AG20443 (cell line): ENCODE measurements around the gene YTHDF1.

Source experiments
- DNase-seq: peaks from one replicate; pipeline ENCODE4 v3.0.0; 2012; ENCODE audit warnings: low spot score, mixed read lengths

YTHDF1 gene

DNA sequence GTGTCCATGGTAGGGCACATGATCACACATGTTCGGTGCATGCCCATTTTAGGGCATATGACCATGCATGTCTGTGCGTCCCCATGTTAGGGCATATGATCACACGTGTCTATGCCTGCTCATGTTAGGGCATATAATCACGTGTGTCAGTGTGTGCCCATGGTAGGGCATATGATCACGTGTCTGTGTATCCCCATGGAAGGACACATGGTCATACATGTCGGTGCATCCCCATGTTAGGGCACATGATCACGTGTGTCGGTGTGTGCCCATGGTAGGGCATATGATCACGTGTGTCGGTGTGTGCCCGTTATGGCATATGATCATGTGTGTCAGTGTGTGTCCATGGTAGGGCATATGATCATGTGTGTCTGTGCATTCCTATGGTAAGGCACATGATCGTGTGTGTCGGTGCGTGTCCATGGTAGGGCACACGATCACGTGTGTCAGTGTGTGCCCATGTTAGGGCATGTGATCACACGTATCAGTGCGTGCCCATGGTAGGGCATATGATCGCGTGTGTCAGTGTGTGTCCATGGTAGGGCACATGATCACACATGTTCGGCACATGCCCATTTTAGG, 30.6 kb downstream of the YTHDF1 start:
- DNase-seq, result no peak

DNA sequence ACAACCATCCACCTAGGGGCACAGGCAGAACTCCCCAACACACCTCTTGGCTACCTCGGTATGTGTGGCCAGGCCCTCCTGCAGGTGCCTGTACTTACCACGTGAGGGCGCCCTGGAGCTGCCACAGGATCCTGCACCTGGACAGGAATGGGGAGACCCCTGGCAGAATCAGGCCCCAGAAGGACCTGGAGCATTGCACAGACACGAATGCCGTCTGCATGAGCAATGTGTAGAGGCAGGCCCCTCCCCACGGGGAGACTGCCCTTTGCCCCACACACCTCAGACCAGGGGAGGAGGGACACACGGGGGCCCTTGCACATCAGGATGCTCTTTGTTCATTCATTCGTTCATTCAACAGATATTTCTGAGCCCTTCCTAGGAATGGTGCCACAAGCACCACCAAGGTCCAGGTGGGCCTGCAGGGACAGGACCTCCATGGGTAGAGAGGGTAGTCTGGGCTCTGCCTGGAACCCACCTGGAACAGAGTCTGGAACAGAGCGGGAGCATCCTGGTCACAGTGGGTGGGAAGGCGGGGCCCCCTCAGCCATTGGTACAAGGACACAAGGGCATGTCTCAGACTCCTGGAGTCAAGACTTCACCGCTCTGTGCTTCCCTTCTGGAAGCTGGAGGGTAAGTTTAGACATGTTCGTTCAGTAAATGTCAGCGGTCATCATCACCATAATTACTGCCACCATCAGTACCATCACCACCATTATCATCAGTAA, 32.3 kb downstream of the YTHDF1 start:
- DNase-seq, result peak; percentile 69

- DNase-seq, result no peak
Observed at GRCh38 chr20:63182946-63183415, 33.0 kb downstream of the YTHDF1 start.

DNA sequence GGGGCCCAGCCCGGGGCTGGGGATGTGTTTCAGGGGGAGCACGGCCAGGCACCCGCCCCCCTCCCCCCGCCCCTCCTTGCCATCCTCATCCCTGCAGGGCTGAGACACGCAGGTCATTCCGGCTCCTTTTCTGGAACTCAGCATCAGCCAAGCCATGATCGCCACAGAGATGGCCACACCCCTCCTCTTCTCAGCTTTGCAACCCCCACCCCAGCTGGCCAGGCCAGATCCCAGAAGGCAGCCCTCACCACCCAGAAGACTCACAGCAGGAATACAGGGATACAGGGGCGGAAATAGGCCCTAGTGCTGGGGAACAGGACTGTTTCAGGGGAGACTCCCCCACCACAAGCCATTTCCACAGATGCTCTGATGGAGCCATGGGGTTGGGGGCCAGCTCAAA, 33.5 kb downstream of the YTHDF1 start:
- DNase-seq, result no peak

- no peak for DNase-seq
Observed at GRCh38 chr20:63181226-63181625, 34.7 kb downstream of the YTHDF1 start.

- DNase-seq, result no peak
Observed at GRCh38 chr20:63180569-63181185, 35.3 kb downstream of the YTHDF1 start.

- DNase-seq, result no peak
Observed at GRCh38 chr20:63179687-63180568, 36.0 kb downstream of the YTHDF1 start.

DNA sequence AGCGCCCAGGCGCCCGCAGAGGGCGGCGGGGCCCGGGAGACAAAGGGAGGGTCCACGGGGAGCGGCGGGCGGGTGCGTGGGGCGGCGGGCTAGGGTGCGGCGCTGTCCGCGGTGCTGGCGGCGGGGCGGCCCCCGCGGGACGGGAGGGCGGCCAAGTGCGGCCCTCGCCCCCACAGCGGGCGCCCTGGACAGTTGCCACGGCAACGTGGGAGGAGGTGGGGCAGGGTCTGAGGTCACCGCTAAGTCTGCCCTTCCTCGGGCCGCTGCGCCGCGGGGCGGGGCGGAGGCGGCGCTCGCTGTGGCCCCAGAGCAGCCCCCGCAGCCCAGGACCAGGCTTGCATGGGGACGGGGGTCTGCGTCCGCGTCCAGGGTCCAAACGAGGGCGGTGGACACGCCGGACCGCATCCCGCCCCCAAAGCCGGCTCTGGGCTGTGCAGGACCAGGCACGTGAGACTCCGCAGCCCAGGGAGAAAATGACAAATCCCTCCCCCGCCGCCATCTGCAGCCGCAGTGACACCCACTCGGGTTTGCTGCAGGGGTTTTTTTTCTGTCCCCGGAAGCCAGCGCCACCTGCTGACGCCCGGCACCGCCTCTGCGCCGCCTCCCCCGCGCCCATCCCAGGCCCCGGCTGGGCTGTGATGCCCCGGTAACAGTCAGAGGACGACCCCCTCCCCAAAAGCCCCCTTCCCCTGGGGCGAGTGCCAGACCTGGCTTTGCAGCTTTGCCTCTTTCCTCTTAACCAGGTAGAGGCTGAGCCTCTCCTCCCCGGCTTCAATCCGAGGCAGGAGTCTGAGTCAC, 36.8 kb downstream of the YTHDF1 start:
- peak; percentile 56 for DNase-seq

DNA sequence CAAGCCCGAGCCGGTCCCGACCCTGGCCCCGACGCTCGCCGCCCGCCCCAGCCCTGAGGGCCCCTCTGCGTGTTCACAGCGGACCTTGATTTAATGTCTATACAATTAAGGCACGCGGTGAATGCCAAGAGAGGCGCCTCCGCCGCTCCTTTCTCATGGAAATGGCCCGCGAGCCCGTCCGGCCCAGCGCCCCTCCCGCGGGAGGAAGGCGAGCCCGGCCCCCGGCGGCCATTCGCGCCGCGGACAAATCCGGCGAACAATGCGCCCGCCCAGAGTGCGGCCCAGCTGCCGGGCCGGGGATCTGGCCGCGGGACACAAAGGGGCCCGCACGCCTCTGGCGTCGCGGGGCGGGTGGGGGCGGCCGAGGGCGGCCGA, 37.5 kb downstream of the YTHDF1 start:
- no peak for DNase-seq

- no peak for DNase-seq
Observed at GRCh38 chr20:63177785-63178445, 38.0 kb downstream of the YTHDF1 start.

DNA sequence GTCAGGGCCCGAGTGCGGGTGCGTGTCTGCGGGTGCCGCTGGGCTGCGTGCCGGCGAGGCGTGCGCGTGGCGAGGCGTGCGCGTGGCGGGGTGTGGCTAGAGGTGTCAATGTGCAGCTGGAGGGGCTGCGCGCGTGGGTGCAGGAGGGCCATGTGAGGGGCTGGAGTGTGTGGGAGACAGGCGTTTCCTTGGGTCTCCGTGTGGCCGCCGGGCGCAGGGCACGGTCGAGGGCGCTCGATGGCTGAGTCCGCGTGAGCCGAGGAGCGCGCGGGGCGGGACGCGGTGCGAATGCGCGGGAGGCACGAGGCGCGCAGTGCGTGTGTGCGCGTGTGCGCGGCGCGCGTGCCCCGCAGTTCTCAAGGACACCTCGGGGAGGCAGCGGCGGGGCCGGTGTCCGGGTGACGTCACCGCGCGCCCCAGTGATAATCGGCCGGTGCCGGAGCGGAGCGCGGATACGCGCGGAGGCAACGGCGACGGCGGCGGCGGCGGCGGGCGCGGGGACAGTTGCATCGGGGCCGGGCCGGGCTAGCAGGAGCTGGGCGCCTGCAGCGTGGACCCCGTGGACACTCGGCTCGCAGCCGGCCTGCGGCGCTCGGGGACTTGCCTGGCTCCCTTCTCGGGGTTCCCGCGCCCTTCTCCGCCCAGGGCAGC, 38.7 kb downstream of the YTHDF1 start:
- DNase-seq, result no peak

DNA sequence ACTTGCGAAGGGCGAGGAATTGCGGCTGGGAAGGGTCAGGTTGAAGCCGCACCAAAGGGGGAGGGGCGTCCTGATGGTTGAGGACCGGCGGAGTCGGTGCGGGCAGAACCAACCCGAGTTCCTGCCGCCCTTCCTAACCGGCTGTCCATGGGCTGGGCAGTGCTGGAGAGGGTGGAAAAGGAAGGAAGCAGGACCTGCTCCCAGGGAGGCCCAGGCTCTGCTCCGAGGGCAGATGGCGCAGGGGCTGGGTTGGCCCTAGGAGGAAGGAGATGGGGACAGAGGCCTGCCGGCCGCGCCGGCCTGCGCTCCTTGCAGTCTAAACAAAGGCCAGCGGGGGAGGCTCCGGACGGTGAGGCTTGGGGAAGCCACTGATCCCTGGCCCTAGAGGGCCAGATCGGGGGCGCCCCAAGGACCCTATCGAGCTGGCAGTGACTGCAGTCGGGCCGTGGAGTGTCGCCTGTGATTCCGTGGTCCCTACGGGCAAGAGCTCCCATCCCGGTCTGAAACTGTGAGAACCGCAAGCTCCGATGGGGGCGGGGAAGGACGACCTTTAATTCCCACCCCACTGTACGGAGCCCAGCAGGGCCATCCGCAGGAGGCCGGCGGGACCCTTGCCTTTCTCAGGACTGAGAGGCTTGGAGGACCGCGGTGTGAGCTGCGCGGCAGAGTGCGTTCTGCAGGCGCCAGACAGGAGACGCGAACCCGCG, 39.4 kb downstream of the YTHDF1 start:
- no peak for DNase-seq

GRCh38 chr20:63176034-63176426, 39.9 kb downstream of the YTHDF1 start:
- DNase-seq, result no peak

DNA sequence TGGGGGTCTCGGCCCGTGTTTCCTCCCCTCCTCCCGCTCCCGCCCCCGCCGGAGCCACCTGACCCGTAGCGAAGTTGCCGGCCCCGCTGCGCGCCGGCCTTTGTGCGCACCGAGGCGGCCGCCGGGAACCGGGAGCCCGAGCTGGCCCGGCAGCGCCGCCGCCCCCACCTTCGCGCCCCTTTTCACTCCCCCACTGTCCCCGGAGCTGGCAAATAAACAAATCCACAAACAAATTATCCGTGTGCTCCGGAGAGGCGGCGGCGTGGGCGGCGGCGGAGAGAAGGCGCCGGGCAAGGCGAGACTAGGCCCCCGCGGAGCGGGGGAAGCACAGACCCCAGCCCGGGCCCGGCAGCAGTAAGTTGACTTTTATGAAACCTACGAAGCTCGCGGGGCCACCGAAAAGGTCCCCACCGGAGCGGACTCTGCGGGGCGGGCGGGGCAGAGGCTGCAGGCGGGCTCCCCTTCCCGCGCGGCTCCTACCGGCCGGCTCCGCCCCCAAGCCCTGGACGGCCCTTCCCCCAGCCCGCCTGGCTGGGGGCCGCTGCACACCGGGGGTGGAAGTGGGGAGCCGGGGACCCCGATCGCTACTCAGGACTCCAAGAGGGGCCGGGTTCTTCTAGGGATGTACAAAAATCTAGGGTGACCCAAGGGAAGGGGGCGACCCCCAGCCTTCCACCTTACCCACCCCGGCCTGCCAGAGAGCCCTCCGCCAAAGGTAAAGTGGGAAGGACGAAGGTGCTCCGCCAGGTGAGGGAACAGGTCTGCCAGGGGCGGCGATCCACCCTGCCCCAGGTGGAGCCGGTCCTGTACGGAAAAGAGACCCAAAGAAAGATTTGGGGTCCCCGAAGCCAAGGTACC, 40.7 kb downstream of the YTHDF1 start:
- no peak for DNase-seq

- no peak for DNase-seq
Observed at GRCh38 chr20:63174309-63175037, 41.5 kb downstream of the YTHDF1 start.

DNA sequence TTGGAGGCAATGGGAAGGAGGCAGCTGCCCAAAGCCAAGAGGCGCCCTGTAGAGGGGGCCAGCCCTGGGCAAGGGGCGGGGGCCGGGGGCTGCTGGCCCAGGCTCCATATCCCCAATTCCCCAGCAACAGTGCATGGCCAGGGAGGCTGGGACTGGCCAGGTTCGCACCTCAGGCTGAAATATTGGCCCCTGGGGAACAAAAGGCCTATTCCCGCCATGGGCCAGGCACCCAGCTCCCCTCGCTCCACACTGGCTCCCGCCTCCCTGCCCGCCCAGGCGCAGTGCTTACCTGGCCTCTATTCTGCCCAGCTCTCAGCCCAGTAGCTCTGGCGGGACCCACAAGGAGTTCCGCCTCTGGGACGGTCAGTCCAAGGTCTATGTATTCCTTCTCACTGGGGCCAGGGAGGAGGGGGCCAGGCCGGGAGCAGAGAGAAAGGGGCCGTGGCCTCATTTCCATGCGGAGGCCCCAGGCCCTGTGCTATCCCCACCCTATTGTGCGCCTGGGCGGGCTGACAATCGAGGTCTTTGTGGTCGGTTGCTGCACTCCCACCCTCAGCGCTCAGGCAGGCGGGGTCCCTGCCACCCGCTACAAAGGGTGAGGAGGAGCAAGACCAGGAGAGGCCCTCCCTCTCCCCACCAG, 42.3 kb downstream of the YTHDF1 start:
- DNase-seq, result no peak

DNA sequence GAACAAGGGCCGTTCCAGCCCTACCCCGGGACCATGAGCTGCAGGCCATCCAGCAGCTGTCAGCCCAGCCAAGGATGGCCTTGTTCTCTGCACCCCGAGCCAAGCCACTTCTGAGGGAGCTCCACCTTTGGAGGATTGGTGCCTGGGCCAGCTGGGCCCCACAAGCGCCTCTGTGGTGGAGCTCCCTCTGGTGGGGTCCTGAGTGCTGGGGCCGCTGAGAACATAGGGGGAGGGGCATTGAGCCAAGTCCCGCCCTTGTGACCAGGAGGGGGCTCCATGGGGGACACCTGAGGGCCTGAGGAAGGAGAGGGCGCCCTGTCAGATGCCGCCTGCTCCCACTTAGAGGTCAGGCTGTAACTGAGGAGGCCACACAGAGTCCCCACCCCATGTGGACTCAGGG, 43.2 kb downstream of the YTHDF1 start:
- DNase-seq, result no peak

DNA sequence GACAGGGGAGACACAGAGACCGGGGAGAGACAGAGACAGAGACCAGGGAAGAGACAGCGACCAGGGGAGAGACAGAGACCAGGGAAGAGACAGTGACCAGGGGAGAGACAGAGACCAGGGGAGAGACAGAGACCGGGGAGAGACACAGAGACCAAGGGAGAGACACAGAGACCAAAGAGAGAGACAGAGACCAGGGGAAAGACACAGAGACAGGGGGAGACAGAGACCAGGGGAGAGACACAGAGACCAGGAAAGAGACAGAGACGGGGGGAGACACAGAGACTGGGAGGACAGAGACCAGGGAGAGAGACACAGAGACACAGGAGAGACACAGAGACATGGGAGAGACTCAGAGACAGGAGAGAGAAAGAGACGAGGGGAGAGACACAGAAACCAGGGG, 43.9 kb downstream of the YTHDF1 start:
- DNase-seq, result no peak
